HepG2 (cell line): Measurements from ENCODE around the gene MINDY1. TPM values are rescaled to one million over a fixed set of nuclear protein-coding genes. Genes with fewer than 3 reads are reported as not detected.

Experiments
- ATAC-seq: fragments of 200-7000 bp; cut with Tn5 transposase; 3 replicates; pipeline ENCODE4 v1.9.1; 2020; ENCODE audit warnings: mild to moderate bottlenecking, moderate library complexity
- Bru-seq: library from RNA; stranded (reverse); fragments of 400-500 nt; gene quantifications from one replicate; lab custom pipeline; 2021; lab: Mats Ljungman, UMichigan
- BruChase-seq, 2 experiments: library from RNA; stranded (reverse); fragments of 400-500 nt; gene quantifications; one replicate each; lab custom pipeline; 2021; lab: Mats Ljungman, UMichigan
- BruUV-seq: library from RNA; stranded (reverse); fragments of 400-500 nt; replicated peaks from 2 replicates; lab custom pipeline; 2021; lab: Mats Ljungman, UMichigan
- CTCF ChIA-PET: fragments of 300-600 bp; formaldehyde crosslinking; extraction: SDS; loops from one replicate; lab custom pipeline; 2021; ENCODE audit warnings: low total read pairs, inconsistent platforms, low intra/inter-chr PET ratio; lab: Yijun Ruan, JAX
- POLR2A ChIA-PET: fragments of 350-600 bp; sonication (Branson Sonifier 250); formaldehyde crosslinking; loops from one replicate; lab custom pipeline; 2020; ENCODE audit warnings: antibody characterized with exemption, inconsistent platforms; lab: Yijun Ruan, JAX
- DNase-seq: peaks from one replicate; pipeline ENCODE4 v3.0.0-alpha.2; 2015; ENCODE audit warnings: low spot score
- FAIRE-seq: peaks from 3 replicates; lab custom pipeline; 2011; peaks lifted over from hg19 to GRCh38; lab: Jason Lieb, UNC
- H2AFZ ChIP-seq: one replicate; pipeline ENCODE4 v1.6.1; 2011; ENCODE audit warnings: low read length, inconsistent platforms
- H3K27ac ChIP-seq: fragments of 300-600 bp; 3 replicates; pipeline ENCODE4 v1.8.0; 2011; ENCODE audit warnings: mixed run types, mild to moderate bottlenecking, mixed read lengths, low read length, inconsistent platforms; ENCODE audit not compliant: insufficient read depth; ENCODE audit errors: extremely low read length
- H3K27me3 ChIP-seq, 2 experiments: fragments of 200-600 bp in 1 of 2; 2 replicates in 1 of 2; 3 replicates in 1 of 2; pipeline versions ENCODE4 v1.6.0 to v1.8.0; 2011; ENCODE audit warnings: low read length in 2 of 2, mild to moderate bottlenecking in 2 of 2, moderate library complexity in 2 of 2, inconsistent platforms in 1 of 2; ENCODE audit not compliant: insufficient read depth in 2 of 2, control insufficient read depth in 1 of 2
- H3K36me3 ChIP-seq, 2 experiments: fragments of 200-600 bp in 1 of 2; replicated peaks in 1 of 2; 2 replicates in 1 of 2; 3 replicates in 1 of 2; pipeline versions ENCODE4 v1.5.1 to v1.8.0; 2011; ENCODE audit warnings: low read length in 2 of 2, inconsistent platforms in 1 of 2; ENCODE audit not compliant: insufficient read depth in 2 of 2, control insufficient read depth in 1 of 2
- H3K4me1 ChIP-seq: 2 replicates; pipeline ENCODE4 v1.5.1; 2012; ENCODE audit warnings: low read length, inconsistent platforms; ENCODE audit not compliant: insufficient read depth
- H3K4me2 ChIP-seq: 2 replicates; pipeline ENCODE4 v1.6.0; 2011; ENCODE audit warnings: low read depth, low read length, inconsistent platforms
- H3K4me3 ChIP-seq, 3 experiments: fragments of 200-600 bp in 1 of 3; sonication (generic), shearing (Covaris generic) in 1 of 3; replicated peaks in 1 of 3; 2 replicates each; pipeline ENCODE4 v1.5.1; 2011 to 2016; ENCODE audit warnings: low read length in 3 of 3, inconsistent platforms in 2 of 3, low read depth in 2 of 3, mild to moderate bottlenecking in 2 of 3, control low read depth in 1 of 3, mixed read lengths in 1 of 3; ENCODE audit not compliant: insufficient read depth in 1 of 3
- H3K79me2 ChIP-seq: one replicate; pipeline ENCODE4 v1.6.1; 2011; ENCODE audit warnings: low read length, inconsistent platforms; ENCODE audit not compliant: insufficient read depth
- H3K9ac ChIP-seq: 2 replicates; pipeline ENCODE4 v1.6.0; 2011; ENCODE audit warnings: mild to moderate bottlenecking, low read depth, low read length, inconsistent platforms; ENCODE audit not compliant: insufficient read depth
- H3K9me3 ChIP-seq: 2 replicates; pipeline ENCODE4 v1.5.1; 2012; ENCODE audit warnings: mild to moderate bottlenecking, low read length
- H4K20me1 ChIP-seq: 2 replicates; pipeline ENCODE4 v1.6.0; 2011; ENCODE audit warnings: inconsistent platforms, mild to moderate bottlenecking, low read length, moderate library complexity; ENCODE audit not compliant: insufficient read depth
- ATF1 ChIP-seq: IDR thresholded peaks from 2 replicates; pipeline ENCODE4 v1.6.1; 2016; ENCODE audit warnings: mild to moderate bottlenecking, control low read depth
- BRCA1 ChIP-seq: sonication (generic); formaldehyde crosslinking; IDR thresholded peaks from 2 replicates; pipeline ENCODE4 v1.4.0; 2020; ENCODE audit warnings: missing genetic modification reagents
- CCDC6 ChIP-seq: sonication (generic); formaldehyde crosslinking; IDR thresholded peaks from 2 replicates; pipeline ENCODE4 v1.8.1; 2022; ENCODE audit warnings: mild to moderate bottlenecking, missing genetic modification reagents, moderate library complexity
- KAT7 ChIP-seq: IDR thresholded peaks from 2 replicates; pipeline ENCODE4 v1.6.1; 2018; ENCODE audit warnings: borderline replicate concordance, missing compliant biosample characterization
- KDM4B ChIP-seq: sonication (generic); formaldehyde crosslinking; IDR thresholded peaks from 2 replicates; pipeline ENCODE4 v1.4.0; 2020; ENCODE audit warnings: missing genetic modification reagents
- KDM5B ChIP-seq: sonication (generic); formaldehyde crosslinking; IDR thresholded peaks from 2 replicates; pipeline ENCODE4 v1.4.0; 2020; ENCODE audit warnings: missing genetic modification reagents, mild to moderate bottlenecking, borderline replicate concordance
- SAFB2 ChIP-seq: sonication (generic); formaldehyde crosslinking; IDR thresholded peaks from 2 replicates; pipeline ENCODE4 v1.5.1; 2020; ENCODE audit warnings: missing genetic modification reagents, low read depth, mild to moderate bottlenecking, borderline replicate concordance
- SATB2 ChIP-seq: sonication (generic); formaldehyde crosslinking; IDR thresholded peaks from 2 replicates; pipeline ENCODE4 v1.5.0; 2020; ENCODE audit warnings: missing genetic modification reagents
- ZNF234 ChIP-seq: sonication (generic); formaldehyde crosslinking; conservative IDR thresholded peaks from 2 replicates; pipeline ENCODE4 v1.5.1; 2020; ENCODE audit warnings: mild to moderate bottlenecking, missing genetic modification reagents
- ZNF496 ChIP-seq: sonication (generic); formaldehyde crosslinking; IDR thresholded peaks from 2 replicates; pipeline ENCODE4 v1.8.1; 2023; ENCODE audit warnings: mild to moderate bottlenecking, moderate library complexity, missing genetic modification reagents; ENCODE audit not compliant: insufficient replicate concordance
- ZNF501 ChIP-seq: sonication (generic); formaldehyde crosslinking; IDR thresholded peaks from 2 replicates; pipeline ENCODE4 v1.5.1; 2020; ENCODE audit warnings: mild to moderate bottlenecking, moderate library complexity, missing genetic modification reagents
- WGBS: methylation state at CpG from one replicate; pipeline ENCODE4 v1.1.6; 2017; ENCODE audit warnings: low lambda C conversion rate; 5-methylcytosine and 5-hydroxymethylcytosine counted together
- in situ Hi-C: cut with HindIII; loops from 2 replicates; pipeline ENCODE4 v1.10.0; 2017; ENCODE audit warnings: low pct_unique_long_range_greater_than_20kb; ENCODE audit not compliant: extremely low pct_ligation_motif_present
- intact Hi-C: fragments of 100-400 bp; cut with micrococcal nuclease; formaldehyde crosslinking; loops from one replicate; pipeline ENCODE4 v1.10.0; 2022; ENCODE audit not compliant: unreplicated experiment
- long read RNA-seq, 2 experiments: library from RNA in 1 of 2; library from polyadenylated mRNA in 1 of 2; stranded (forward) in 1 of 2; unstranded in 1 of 2; transcript quantifications; one replicate each; pipeline ENCODE4 v2.0.0, GENCODE V29; 2019 to 2022
- polyA minus RNA-seq, 3 experiments: library from RNA; depleted of rRNA, polyadenylated mRNA; stranded (reverse); fragments of >200 nt; gene quantifications; 2 replicates each; pipeline ENCODE4 v1.2.3, GENCODE V29; 2011; ENCODE audit warnings: low replicate concordance in 1 of 3
- polyA plus RNA-seq, 8 experiments: library from polyadenylated mRNA; depleted of rRNA in 3 of 8; stranded (reverse) in 7 of 8; unstranded in 1 of 8; fragments of >200 nt; fragmentation: Illumina TruSeq in 4 of 8; extraction: Trizol in 4 of 8; gene quantifications; 2 replicates each; pipeline versions ENCODE4 v1.2.1 to v1.2.3, GENCODE V29; 2011 to 2016; ENCODE audit warnings: low read depth in 4 of 8, missing spikeins in 1 of 8, mixed read lengths in 1 of 8; ENCODE audit not compliant: insufficient read depth in 1 of 8
- total RNA-seq, 5 experiments: library from RNA; depleted of rRNA; stranded (reverse); fragments of >200 nt; fragmentation: Illumina TruSeq; extraction: Trizol; gene quantifications; 2 replicates each; pipeline ENCODE4 v1.2.3, GENCODE V29; 2016; ENCODE audit warnings: low read depth in 1 of 5
- TF ChIP-seq, protein P1 (sequence below): sonication (generic); formaldehyde crosslinking; IDR thresholded peaks from 2 replicates; pipeline ENCODE4 v1.5.1; 2020; ENCODE audit warnings: missing genetic modification reagents, mild to moderate bottlenecking, borderline replicate concordance
- TF ChIP-seq, protein P2 (sequence below): sonication (generic); formaldehyde crosslinking; IDR thresholded peaks from 2 replicates; pipeline ENCODE4 v1.5.0; 2020; ENCODE audit warnings: missing genetic modification reagents, mild to moderate bottlenecking, borderline replicate concordance

Gene MINDY1, protein sequence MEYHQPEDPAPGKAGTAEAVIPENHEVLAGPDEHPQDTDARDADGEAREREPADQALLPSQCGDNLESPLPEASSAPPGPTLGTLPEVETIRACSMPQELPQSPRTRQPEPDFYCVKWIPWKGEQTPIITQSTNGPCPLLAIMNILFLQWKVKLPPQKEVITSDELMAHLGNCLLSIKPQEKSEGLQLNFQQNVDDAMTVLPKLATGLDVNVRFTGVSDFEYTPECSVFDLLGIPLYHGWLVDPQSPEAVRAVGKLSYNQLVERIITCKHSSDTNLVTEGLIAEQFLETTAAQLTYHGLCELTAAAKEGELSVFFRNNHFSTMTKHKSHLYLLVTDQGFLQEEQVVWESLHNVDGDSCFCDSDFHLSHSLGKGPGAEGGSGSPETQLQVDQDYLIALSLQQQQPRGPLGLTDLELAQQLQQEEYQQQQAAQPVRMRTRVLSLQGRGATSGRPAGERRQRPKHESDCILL
- total RNA-seq (2016; rRNA removed; fragmentation: Illumina TruSeq; extraction: Trizol) (9.2 and 11.1 TPM in 2 replicates), polyA plus RNA-seq (2011; rRNA removed) (15.0 and 18.0 TPM in 2 replicates), polyA minus RNA-seq (2011; rRNA and poly(A)+ RNA removed; ENCODE audit: low replicate concordance) (24.5 and 31.9 TPM in 2 replicates), Bru-seq, nascent RNA (percentile 58 among the genes with signal in this experiment), BruChase-seq, experiment 1, labeled RNA remaining after a 6-hour chase (percentile 69 among the genes with signal in this experiment), BruChase-seq, experiment 2, labeled RNA remaining after a 2-hour chase (percentile 66 among the genes with signal in this experiment)
- 1.5 and 1.9 TPM in 2 replicates for total RNA-seq (2016; cell fraction: cytosol; rRNA removed; fragmentation: Illumina TruSeq; extraction: Trizol; ENCODE audit: low read depth)
- 8.8 and 11.0 TPM in 2 replicates for total RNA-seq (2016; cell fraction: insoluble cytoplasmic fraction; rRNA removed; fragmentation: Illumina TruSeq; extraction: Trizol)
- 3.7 and 4.9 TPM in 2 replicates for total RNA-seq (2016; cell fraction: membrane; rRNA removed; fragmentation: Illumina TruSeq; extraction: Trizol)
- total RNA-seq (2016; cell fraction: nucleus; rRNA removed; fragmentation: Illumina TruSeq; extraction: Trizol): 8.5 and 8.9 TPM in 2 replicates
- 7.7 and 9.4 TPM in 2 replicates for polyA plus RNA-seq (2011; cell fraction: cytosol; rRNA removed)
- 31.0 and 32.8 TPM in 2 replicates for polyA plus RNA-seq (2011; cell fraction: nucleus; rRNA removed)
- polyA plus RNA-seq (2012): 8.2 and 9.6 TPM in 2 replicates
- 0.92 and 1.1 TPM in 2 replicates for polyA plus RNA-seq (2016; cell fraction: cytosol; fragmentation: Illumina TruSeq; extraction: Trizol; ENCODE audit: low read depth)
- 7.1 and 9.8 TPM in 2 replicates for polyA plus RNA-seq (2016; cell fraction: insoluble cytoplasmic fraction; fragmentation: Illumina TruSeq; extraction: Trizol; ENCODE audit: low read depth)
- 2.3 and 3.0 TPM in 2 replicates for polyA plus RNA-seq (2016; cell fraction: membrane; fragmentation: Illumina TruSeq; extraction: Trizol; ENCODE audit: low read depth)
- polyA plus RNA-seq (2016; cell fraction: nucleus; fragmentation: Illumina TruSeq; extraction: Trizol; ENCODE audit: insufficient read depth, low read depth): 13.4 and 14.4 TPM in 2 replicates
- polyA minus RNA-seq (2011; cell fraction: cytosol; rRNA and poly(A)+ RNA removed): 13.3 and 14.8 TPM in 2 replicates
- polyA minus RNA-seq (2011; cell fraction: nucleus; rRNA and poly(A)+ RNA removed): 13.6 and 15.3 TPM in 2 replicates
- long read RNA-seq, experiment 1, partial matches to known transcripts: 1 of 11 reads
- long read RNA-seq, experiment 1, other reads (novel, unspliced or antisense): 9 of 11 reads
- long read RNA-seq, experiment 2, partial matches to known transcripts: 6 of 21 reads
- long read RNA-seq, experiment 2, other reads (novel, unspliced or antisense): 15 of 21 reads

DNA sequence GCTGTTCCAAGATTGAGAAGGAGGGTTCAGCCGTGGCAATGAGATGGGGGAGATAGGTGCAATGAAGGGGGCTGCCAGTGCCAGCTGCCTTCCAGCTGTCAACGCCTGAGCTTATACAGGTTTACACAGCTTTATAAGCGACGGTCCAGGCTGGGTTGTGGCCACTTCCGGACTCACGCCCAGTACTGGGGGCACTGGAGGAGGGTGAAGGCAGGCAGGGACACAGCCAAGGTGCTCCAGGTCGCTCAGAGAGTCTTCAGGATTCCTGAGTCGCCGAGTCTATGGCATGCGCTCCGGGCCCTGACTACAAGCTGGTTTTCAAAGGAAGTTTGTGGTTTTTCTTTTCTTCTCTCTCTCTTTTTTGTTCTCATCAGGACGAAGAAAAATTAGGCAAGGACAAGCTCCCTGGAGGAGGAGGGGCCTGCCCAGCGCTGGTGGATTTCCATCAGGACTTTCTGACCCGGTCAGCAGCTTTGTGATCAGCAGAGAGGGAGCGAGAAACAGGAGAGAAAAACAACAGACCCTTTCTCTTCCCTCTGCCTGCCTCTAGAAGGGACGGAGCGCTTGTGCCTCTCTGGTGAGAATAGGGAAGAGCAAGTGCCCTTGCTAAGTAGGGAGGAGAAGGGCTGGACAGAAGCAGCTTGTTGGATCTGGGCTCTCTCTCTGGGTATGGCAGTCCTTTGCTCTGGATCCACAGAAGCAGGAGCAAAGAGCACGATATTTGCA, at the start of gene MINDY1:
MINDY1 (minus strand) TSS at position 576 of the 726 bp plus-strand sequence. CDS start 4,285 bp downstream, outside the sequence.
- CTCF ChIA-PET: interaction anchor here (2.3 kb wide), 1 partner anchor 27 kb away, joined by 22 read pairs; no protein-coding TSS in a partner anchor
- intact Hi-C loops: loop anchor here (1.0 to 5.0 kb wide), 3 partner anchors 25 to 41 kb away; partner anchors contain the start of genes C1orf56 and CERS2
- peak; percentile 95 for FAIRE-seq
- TF ChIP-seq KDM5B (CRISPR knock-in tag) (no peak), SAFB2 (CRISPR knock-in tag) (no peak), CCDC6 (no peak), ATF1 (CRISPR knock-in tag) (no peak), ZNF234 (no peak), ZNF496 (CRISPR knock-in tag) (no peak), KDM4B (no peak), ZNF501 (CRISPR knock-in tag) (no peak), SATB2 (CRISPR knock-in tag) (no peak), BRCA1 (CRISPR knock-in tag) (no peak), KAT7 (CRISPR knock-in tag) (no peak; the same call in 1 of the 2 replicates)
- TF ChIP-seq, protein P1, sequence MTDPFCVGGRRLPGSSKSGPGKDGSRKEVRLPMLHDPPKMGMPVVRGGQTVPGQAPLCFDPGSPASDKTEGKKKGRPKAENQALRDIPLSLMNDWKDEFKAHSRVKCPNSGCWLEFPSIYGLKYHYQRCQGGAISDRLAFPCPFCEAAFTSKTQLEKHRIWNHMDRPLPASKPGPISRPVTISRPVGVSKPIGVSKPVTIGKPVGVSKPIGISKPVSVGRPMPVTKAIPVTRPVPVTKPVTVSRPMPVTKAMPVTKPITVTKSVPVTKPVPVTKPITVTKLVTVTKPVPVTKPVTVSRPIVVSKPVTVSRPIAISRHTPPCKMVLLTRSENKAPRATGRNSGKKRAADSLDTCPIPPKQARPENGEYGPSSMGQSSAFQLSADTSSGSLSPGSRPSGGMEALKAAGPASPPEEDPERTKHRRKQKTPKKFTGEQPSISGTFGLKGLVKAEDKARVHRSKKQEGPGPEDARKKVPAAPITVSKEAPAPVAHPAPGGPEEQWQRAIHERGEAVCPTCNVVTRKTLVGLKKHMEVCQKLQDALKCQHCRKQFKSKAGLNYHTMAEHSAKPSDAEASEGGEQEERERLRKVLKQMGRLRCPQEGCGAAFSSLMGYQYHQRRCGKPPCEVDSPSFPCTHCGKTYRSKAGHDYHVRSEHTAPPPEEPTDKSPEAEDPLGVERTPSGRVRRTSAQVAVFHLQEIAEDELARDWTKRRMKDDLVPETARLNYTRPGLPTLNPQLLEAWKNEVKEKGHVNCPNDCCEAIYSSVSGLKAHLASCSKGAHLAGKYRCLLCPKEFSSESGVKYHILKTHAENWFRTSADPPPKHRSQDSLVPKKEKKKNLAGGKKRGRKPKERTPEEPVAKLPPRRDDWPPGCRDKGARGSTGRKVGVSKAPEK (CRISPR knock-in tag): no peak
- TF ChIP-seq, protein P2, sequence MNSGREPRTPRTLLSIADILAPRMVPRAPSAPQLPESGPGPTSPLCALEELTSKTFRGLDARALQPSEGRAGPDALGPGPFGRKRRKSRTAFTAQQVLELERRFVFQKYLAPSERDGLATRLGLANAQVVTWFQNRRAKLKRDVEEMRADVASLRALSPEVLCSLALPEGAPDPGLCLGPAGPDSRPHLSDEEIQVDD: no peak

More for the DNA sequence above, at the start of gene MINDY1:
- H3K79me2 ChIP-seq: peaks cover 34% of the 10 kb centered on the region
- peaks cover 75% of the 10 kb centered on the region for H3K4me1 ChIP-seq
- peak within 1 kb of the TSS; percentile 100 for H3K27ac ChIP-seq
- peak; percentile 90 for ATAC-seq
- no peaks in the 10 kb centered on the region for H3K9me3 ChIP-seq
- H3K4me3 ChIP-seq: peak within 1 kb of the TSS; percentile 61 to 99 (median 69)
- DNase-seq: peak; percentile 95
- peak within 1 kb of the TSS; percentile 99 for H3K4me2 ChIP-seq
- peak within 1 kb of the TSS; percentile 98 for H3K9ac ChIP-seq
- H2AFZ ChIP-seq: no peak within 1 kb of the TSS
- TSS peak; percentile 59 for BruUV-seq
- no peaks in the 10 kb centered on the region; a peak in 1 of 5 replicates for H3K27me3 ChIP-seq
- no peaks in the 10 kb centered on the region for H4K20me1 ChIP-seq
- POLR2A ChIA-PET: interaction anchor here (0.6 to 9.1 kb wide), 26 partner anchors 11 to 605 kb away, joined by 3 to 150 read pairs (median 4); partner anchors contain the start of genes ANXA9, C1orf56, CERS2 and ENSA
- peaks cover 1 to 9% of the 10 kb centered on the region in 2 experiments; a peak in 3 of 5 replicates for H3K36me3 ChIP-seq
- 2% methylated on average over 18 of the region's 18 CpGs for WGBS
- in situ Hi-C loops: no loop called here
